T-helper 1 cell treated with Interleukin-12 subunit alpha and Interleukin-12 subunit beta and Interleukin-4 antibody, amounts not matched to agents 30 μg/mL and 1 μg/mL, for 36 hours (primary cell): ENCODE measurements around the gene MST1R.

Experiments used
- H3K27ac Mint-ChIP-seq: one replicate; pipeline ENCODE4 v1.8.0; 2021; ENCODE audit warnings: mild to moderate bottlenecking, mixed read lengths
- H3K27me3 Mint-ChIP-seq: one replicate; pipeline ENCODE4 v1.8.0; 2021; ENCODE audit warnings: low read depth, mixed read lengths
- H3K36me3 Mint-ChIP-seq: one replicate; pipeline ENCODE4 v1.8.0; 2021; ENCODE audit warnings: low read depth, mixed read lengths
- H3K4me1 Mint-ChIP-seq: one replicate; pipeline ENCODE4 v1.8.0; 2021; ENCODE audit warnings: low read depth, mixed read lengths
- H3K4me3 Mint-ChIP-seq: one replicate; pipeline ENCODE4 v1.8.0; 2021; ENCODE audit warnings: mild to moderate bottlenecking, moderate library complexity, mixed read lengths
- H3K9me3 Mint-ChIP-seq: one replicate; pipeline ENCODE4 v1.8.0; 2021; ENCODE audit warnings: mixed read lengths

Gene MST1R

GRCh38 chr3:49844464-49845183, 59.0 kb downstream of the MST1R start:
- no peaks in the 10 kb centered on the region for H3K9me3 Mint-ChIP-seq
- no peaks in the 10 kb centered on the region for H3K4me1 Mint-ChIP-seq
- no peak overlapping the region for H3K27ac Mint-ChIP-seq
- H3K4me3 Mint-ChIP-seq, result no peak overlapping the region
- H3K36me3 Mint-ChIP-seq, result peaks cover 4% of the 10 kb centered on the region
- H3K27me3 Mint-ChIP-seq, result no peaks in the 10 kb centered on the region

GRCh38 chr3:49842843-49843517, 60.7 kb downstream of the MST1R start:
- Mint-ChIP-seq H3K27me3 (no peaks in the 10 kb centered on the region), H3K4me1 (peaks cover 2% of the 10 kb centered on the region), H3K36me3 (peaks cover 7% of the 10 kb centered on the region), H3K27ac (no peak overlapping the region), H3K4me3 (no peak overlapping the region), H3K9me3 (no peaks in the 10 kb centered on the region)

- Mint-ChIP-seq H3K4me1 (peaks cover 2% of the 10 kb centered on the region), H3K27ac (no peak overlapping the region), H3K9me3 (no peaks in the 10 kb centered on the region), H3K27me3 (no peaks in the 10 kb centered on the region), H3K36me3 (peaks cover 8% of the 10 kb centered on the region), H3K4me3 (no peak overlapping the region)
Measured at GRCh38 chr3:49841806-49842205, 61.9 kb downstream of the MST1R start.

GRCh38 chr3:49841126-49841696, 62.5 kb downstream of the MST1R start:
- H3K4me3 Mint-ChIP-seq, result no peak overlapping the region
- no peaks in the 10 kb centered on the region for H3K9me3 Mint-ChIP-seq
- peaks cover 8% of the 10 kb centered on the region for H3K36me3 Mint-ChIP-seq
- no peak overlapping the region for H3K27ac Mint-ChIP-seq
- H3K4me1 Mint-ChIP-seq, result peaks cover 2% of the 10 kb centered on the region
- H3K27me3 Mint-ChIP-seq, result no peaks in the 10 kb centered on the region

- H3K36me3 Mint-ChIP-seq, result peaks cover 8% of the 10 kb centered on the region
- no peak overlapping the region for H3K27ac Mint-ChIP-seq
- H3K4me3 Mint-ChIP-seq, result no peak overlapping the region
- H3K9me3 Mint-ChIP-seq, result no peaks in the 10 kb centered on the region
- peaks cover 2% of the 10 kb centered on the region for H3K4me1 Mint-ChIP-seq
- H3K27me3 Mint-ChIP-seq, result no peaks in the 10 kb centered on the region
Measured at GRCh38 chr3:49840388-49840787, 63.3 kb downstream of the MST1R start.

GRCh38 chr3:49839193-49839809, 64.4 kb downstream of the MST1R start:
- H3K9me3 Mint-ChIP-seq, result no peaks in the 10 kb centered on the region

More at GRCh38 chr3:49839193-49839809, 64.4 kb downstream of the MST1R start:
- Mint-ChIP-seq H3K4me1 (peaks cover 2% of the 10 kb centered on the region), H3K27me3 (no peaks in the 10 kb centered on the region), H3K36me3 (peaks cover 9% of the 10 kb centered on the region), H3K27ac (peak overlapping the region; percentile 64), H3K4me3 (no peak overlapping the region)
